Choroid plexus epithelial cell (primary cell): ENCODE measurements around the gene UPB1.

Experiments
- DNase-seq: peaks from one replicate; pipeline ENCODE4 v3.0.0-alpha.2; 2010; ENCODE audit warnings: low read depth
- H3K4me3 ChIP-seq: 2 replicates; pipeline ENCODE4 v1.5.1; 2011; ENCODE audit warnings: low read depth, mild to moderate bottlenecking, control low read depth, low read length, moderate library complexity
- CTCF ChIP-seq: conservative IDR thresholded peaks from 2 replicates; pipeline ENCODE4 v1.5.1; 2011; ENCODE audit warnings: low read depth, mild to moderate bottlenecking, control low read depth, inconsistent platforms, low read length, moderate library complexity

Gene UPB1

GRCh38 chr22:24563246-24563645 is 68.1 kb downstream of the UPB1 start:
- no peak for TF ChIP-seq CTCF
- no peak overlapping the region for H3K4me3 ChIP-seq
- DNase-seq: no peak

GRCh38 chr22:24564376-24565058 is 69.4 kb downstream of the UPB1 start:
- DNase-seq: peak; percentile 35

GRCh38 chr22:24565077-24565476 is 69.9 kb downstream of the UPB1 start:
- H3K4me3 ChIP-seq: no peak overlapping the region
- TF ChIP-seq CTCF: no peak
- no peak for DNase-seq

More at GRCh38 chr22:24564376-24565058, 69.4 kb downstream of the UPB1 start:
- no peak for TF ChIP-seq CTCF
- no peak overlapping the region for H3K4me3 ChIP-seq

GRCh38 chr22:24566899-24567511 is 71.9 kb downstream of the UPB1 start:
- DNase-seq: peak; percentile 46
- no peak for TF ChIP-seq CTCF
- no peak overlapping the region for H3K4me3 ChIP-seq

GRCh38 chr22:24567668-24568067 is 72.5 kb downstream of the UPB1 start:
- DNase-seq: no peak
- no peak overlapping the region for H3K4me3 ChIP-seq
- no peak for TF ChIP-seq CTCF

GRCh38 chr22:24571266-24571665 is 76.1 kb downstream of the UPB1 start:
- TF ChIP-seq CTCF: no peak
- no peak for DNase-seq
- H3K4me3 ChIP-seq: no peak overlapping the region

GRCh38 chr22:24576778-24577177 is 81.6 kb downstream of the UPB1 start:
- TF ChIP-seq CTCF: no peak
- DNase-seq: no peak
- no peak overlapping the region for H3K4me3 ChIP-seq
